K562 (cell line): ENCODE results near the gene DYNC1I1. TPM values are rescaled to one million over a fixed set of nuclear protein-coding genes. Genes with fewer than 3 reads are reported as not detected.

ENCODE experiments used
- ATAC-seq: fragments of 200-7000 bp; cut with Tn5 transposase; 3 replicates; pipeline ENCODE4 v1.9.1; 2020; ENCODE audit warnings: moderate library complexity
- BruUV-seq: library from RNA; stranded (reverse); fragments of 400-500 nt; replicated peaks from 2 replicates; lab custom pipeline; 2021; lab: Mats Ljungman, UMichigan
- CTCF ChIA-PET: fragments of 300-600 bp; formaldehyde crosslinking; extraction: SDS; loops from one replicate; lab custom pipeline; 2021; ENCODE audit warnings: low intra/inter-chr PET ratio; lab: Yijun Ruan, JAX
- POLR2A ChIA-PET: fragments of 300-600, 350-650 bp; sonication (Branson Sonifier 250); formaldehyde crosslinking; extraction: SDS; loops from one replicate; lab custom pipeline; 2021; ENCODE audit warnings: antibody characterized with exemption, inconsistent platforms; lab: Yijun Ruan, JAX
- DNase-seq, 4 experiments: peaks; one replicate each; pipeline versions ENCODE4 v3.0.0 to v3.0.0-alpha.2; 2011 to 2018; ENCODE audit warnings: low spot score in 3 of 4, mixed read lengths in 3 of 4; ENCODE audit errors: extremely low read depth in 1 of 4
- FAIRE-seq: peaks from 2 replicates; lab custom pipeline; 2011; peaks lifted over from hg19 to GRCh38; lab: Jason Lieb, UNC
- H2AFZ ChIP-seq: 2 replicates; pipeline ENCODE4 v1.6.0; 2011; ENCODE audit warnings: low read depth, low read length, control low read depth, inconsistent platforms
- H3K27ac ChIP-seq: fragments of 200-600 bp; 3 replicates; pipeline ENCODE4 v1.8.0; 2011; ENCODE audit warnings: low read depth, mild to moderate bottlenecking, control low read depth, inconsistent platforms, low read length, moderate library complexity, mixed read lengths; ENCODE audit errors: extremely low read depth
- H3K27me3 ChIP-seq, 2 experiments: fragments of 300-600 bp in 1 of 2; 2 replicates in 1 of 2; 3 replicates in 1 of 2; pipeline versions ENCODE4 v1.6.0 to v1.8.0; 2011; ENCODE audit warnings: inconsistent platforms in 2 of 2, low read length in 2 of 2, mild to moderate bottlenecking in 1 of 2, mixed read lengths in 1 of 2, moderate library complexity in 1 of 2; ENCODE audit not compliant: control insufficient read depth in 2 of 2, insufficient read depth in 2 of 2
- H3K36me3 ChIP-seq: fragments of 300-600 bp; 3 replicates; pipeline ENCODE4 v1.8.0; 2011; ENCODE audit warnings: mild to moderate bottlenecking, low read length, inconsistent platforms; ENCODE audit not compliant: control insufficient read depth, insufficient read depth
- H3K4me1 ChIP-seq, 2 experiments: fragments of 200-600 bp in 1 of 2; replicated peaks in 1 of 2; 2 replicates in 1 of 2; 3 replicates in 1 of 2; pipeline versions ENCODE4 v1.5.1 to v1.8.0; 2011; ENCODE audit warnings: inconsistent platforms in 2 of 2, low read length in 2 of 2, mild to moderate bottlenecking in 1 of 2, mixed read lengths in 1 of 2, moderate library complexity in 1 of 2; ENCODE audit not compliant: control insufficient read depth in 2 of 2, insufficient read depth in 2 of 2
- H3K4me2 ChIP-seq: 2 replicates; pipeline ENCODE4 v1.6.1; 2011; ENCODE audit warnings: low read length, control low read depth, inconsistent platforms, mixed read lengths; ENCODE audit not compliant: insufficient read depth
- H3K4me3 ChIP-seq: fragments of 200-600 bp; sonication (generic), shearing (Covaris generic); 2 replicates; pipeline ENCODE4 v1.5.1; 2016; ENCODE audit warnings: control low read depth, inconsistent platforms
- H3K79me2 ChIP-seq: fragments of 200-600 bp; 3 replicates; pipeline ENCODE4 v1.8.0; 2011; ENCODE audit warnings: low read length, inconsistent platforms; ENCODE audit not compliant: control insufficient read depth, insufficient read depth
- H3K9ac ChIP-seq, 2 experiments: 2 replicates each; pipeline versions ENCODE4 v1.6.0 to v1.6.1; 2011; ENCODE audit warnings: low read depth in 2 of 2, low read length in 2 of 2, control low read depth in 1 of 2, inconsistent platforms in 1 of 2, mild to moderate bottlenecking in 1 of 2, mixed read lengths in 1 of 2; ENCODE audit not compliant: insufficient read depth in 1 of 2
- H3K9me1 ChIP-seq: one replicate; pipeline ENCODE4 v1.6.0; 2011; ENCODE audit warnings: inconsistent platforms, mild to moderate bottlenecking, low read length, moderate library complexity; ENCODE audit not compliant: control insufficient read depth, insufficient read depth
- H3K9me3 ChIP-seq: replicated peaks from 2 replicates; pipeline ENCODE4 v1.5.1; 2011; ENCODE audit warnings: low read depth, low read length, inconsistent platforms; ENCODE audit not compliant: control insufficient read depth, insufficient read depth
- H4K20me1 ChIP-seq: replicated peaks from 2 replicates; pipeline ENCODE4 v1.6.1; 2011; ENCODE audit warnings: low read length, inconsistent platforms, mixed read lengths; ENCODE audit not compliant: control insufficient read depth, insufficient read depth
- BMI1 ChIP-seq: fragments of 150-350 bp; IDR thresholded peaks from 2 replicates; pipeline ENCODE4 v1.6.1; 2014; ENCODE audit warnings: low read length
- BRCA1 ChIP-seq, 2 experiments: fragments of 450-650 bp in 1 of 2; sonication (generic) in 1 of 2; formaldehyde crosslinking in 1 of 2; IDR thresholded peaks; 2 replicates each; pipeline versions ENCODE4 v1.5.0 to v1.6.1; 2017 to 2020; ENCODE audit warnings: mild to moderate bottlenecking in 1 of 2, missing genetic modification reagents in 1 of 2
- CEBPZ ChIP-seq: fragments of 150-350 bp; IDR thresholded peaks from 2 replicates; pipeline ENCODE4 v1.6.1; 2014; ENCODE audit warnings: low read depth, mild to moderate bottlenecking, low read length, borderline replicate concordance
- FIP1L1 ChIP-seq: fragments of 200-400 bp; formaldehyde crosslinking; IDR thresholded peaks from 2 replicates; pipeline ENCODE4 v1.6.1; 2018; ENCODE audit warnings: mild to moderate bottlenecking, low read depth, low read length; ENCODE audit not compliant: poor library complexity, severe bottlenecking
- HMG20B ChIP-seq: fragments of 250-450 bp; sonication (Bioruptor Pico); IDR thresholded peaks from 2 replicates; pipeline ENCODE4 v1.5.0; 2021; ENCODE audit warnings: mild to moderate bottlenecking
- HNRNPL ChIP-seq: fragments of 200-400 bp; formaldehyde crosslinking; IDR thresholded peaks from 2 replicates; pipeline ENCODE4 v1.6.1; 2017; ENCODE audit warnings: low read depth, mild to moderate bottlenecking, low read length
- LARP7 ChIP-seq: fragments of 450-650 bp; IDR thresholded peaks from 2 replicates; pipeline ENCODE4 v1.6.1; 2016
- MTA1 ChIP-seq: fragments of 450-650 bp; IDR thresholded peaks from 2 replicates; pipeline ENCODE4 v1.6.1; 2017; ENCODE audit warnings: borderline replicate concordance
- NR4A1 ChIP-seq, 2 experiments: fragments of 250-450 bp in 1 of 2; fragments of 450-650 bp in 1 of 2; sonication (Bioruptor Pico) in 1 of 2; IDR thresholded peaks; 2 replicates each; pipeline versions ENCODE4 v1.4.0 to v1.6.1; 2016 to 2020; ENCODE audit warnings: mild to moderate bottlenecking in 2 of 2, missing compliant biosample characterization in 1 of 2, missing genetic modification characterization in 1 of 2, moderate library complexity in 1 of 2
- SAFB ChIP-seq: fragments of 200-400 bp; formaldehyde crosslinking; IDR thresholded peaks from 2 replicates; pipeline ENCODE4 v1.6.1; 2017; ENCODE audit warnings: low read depth, low read length, borderline replicate concordance
- WHSC1 ChIP-seq: IDR thresholded peaks from one replicate; pipeline ENCODE4 v1.6.1; 2012; ENCODE audit warnings: low read length, control low read depth, inconsistent platforms
- YBX1 ChIP-seq: fragments of 450-650 bp; IDR thresholded peaks from 2 replicates; pipeline ENCODE4 v1.7.1; 2016; ENCODE audit warnings: mild to moderate bottlenecking
- ZC3H11A ChIP-seq: IDR thresholded peaks from 2 replicates; pipeline ENCODE4 v1.6.1; 2012; ENCODE audit warnings: low read depth, low read length, improper control_type of control experiment
- ZKSCAN3 ChIP-seq: fragments of 250-450 bp; sonication (Bioruptor Pico); IDR thresholded peaks from 2 replicates; pipeline ENCODE4 v1.4.0; 2020
- WGBS: fragments of 100-300 bp; shearing (Covaris generic); methylation state at CpG from one replicate; pipeline ENCODE4 v1.1.6; 2016; ENCODE audit warnings: low coverage, mixed read lengths; ENCODE audit not compliant: insufficient coverage; ENCODE audit errors: missing lambda C conversion rate; 5-methylcytosine and 5-hydroxymethylcytosine counted together
- in situ Hi-C: fragments of 300-500 bp; cut with MboI; formaldehyde crosslinking; loops from 4 replicates; pipeline ENCODE4 v1.15.0; 2018; ENCODE audit warnings: inconsistent platforms, mixed read lengths
- intact Hi-C: fragments of 100-400 bp; cut with micrococcal nuclease; formaldehyde crosslinking; loops from 2 replicates; pipeline ENCODE4 v1.14.2; 2022
- polyA plus RNA-seq, 8 experiments: library from polyadenylated mRNA; depleted of rRNA in 4 of 8; stranded (reverse) in 5 of 8; unstranded in 3 of 8; fragments of >200 nt; fragmentation: Nextera tagmentation in 2 of 8; fragmentation: Illumina TruSeq in 1 of 8; extraction: Ambion mirVana in 2 of 8; extraction: Trizol in 1 of 8; gene quantifications; 2 replicates each; pipeline versions ENCODE4 v1.2.1 to v1.2.3, GENCODE V29; 2011 to 2014; ENCODE audit warnings: inconsistent platforms in 1 of 8, missing spikeins in 1 of 8
- total RNA-seq, 7 experiments: library from RNA; depleted of rRNA in 6 of 7; stranded (reverse); fragments of >200 nt in 6 of 7; fragmentation: Illumina TruSeq in 2 of 7; extraction: Trizol in 2 of 7; gene quantifications; 2 replicates each; pipeline versions ENCODE4 v1.2.1 to v1.2.3, GENCODE V29; 2011 to 2021; ENCODE audit warnings: low replicate concordance in 1 of 7

The DYNC1I1 gene
- total and polyA plus RNA-seq, 9 of the 15 experiments (the other 6 are each of a cell fraction or from before 2014, with no cell fraction given) = 0.22 to 1.5 (median 0.44) TPM

GRCh38 chr7:95996174-95996573, 223.8 kb downstream of the DYNC1I1 start:
- Histone ChIP-seq H3K9ac (no peak overlapping the region), H3K4me1 (no peaks in the 10 kb centered on the region), H3K4me2 (no peak overlapping the region), H4K20me1 (no peaks in the 10 kb centered on the region), H3K27ac (no peak overlapping the region), H3K4me3 (no peak overlapping the region), H3K79me2 (no peaks in the 10 kb centered on the region), H3K9me1 (no peaks in the 10 kb centered on the region), H3K27me3 (no peaks in the 10 kb centered on the region; a peak in 1 of 5 replicates), H3K36me3 (no peaks in the 10 kb centered on the region), H2AFZ (no peak overlapping the region), H3K9me3 (no peaks in the 10 kb centered on the region)
- ChIA-PET POLR2A (no interaction called here), CTCF (no interaction called here)
- WGBS = under 1% methylated on average over 5 of the region's 5 CpGs
- FAIRE-seq (no peak), DNase-seq (no peak), ATAC-seq (no peak)
- TF ChIP-seq ZC3H11A (no peak), HMG20B (CRISPR knock-in tag) (no peak), YBX1 (no peak), CEBPZ (no peak), FIP1L1 (no peak), MTA1 (no peak), WHSC1 (no peak), LARP7 (no peak), BRCA1 (IDR thresholded peaks at IDR 0.05) (no peak), BRCA1 (CRISPR knock-in tag; IDR thresholded peaks at IDR 0.05) (no peak), ZKSCAN3 (CRISPR knock-in tag) (no peak), HNRNPL (no peak), BMI1 (no peak), SAFB (no peak), NR4A1 (CRISPR knock-in tag; IDR thresholded peaks at IDR 0.05) (no peak), NR4A1 (tag; IDR thresholded peaks at IDR 0.05) (no peak)
- intact Hi-C loops = no loop called here
- in situ Hi-C loops = no loop called here
- no TSS peak for BruUV-seq
